SU-DHL-6 (cell line): ENCODE results near the gene LIME1.

Source experiments
- H2AFZ ChIP-seq: fragments of 200-600 bp; sonication (generic); 2 replicates; pipeline ENCODE4 v1.6.1; 2014; ENCODE audit warnings: low read depth, mild to moderate bottlenecking, moderate library complexity, mixed read lengths, antibody characterized with exemption, low read length; ENCODE audit not compliant: severe bottlenecking
- H3F3A ChIP-seq: fragments of 200-600 bp; shearing (Covaris generic); 2 replicates; pipeline ENCODE4 v1.6.0; 2016; ENCODE audit warnings: antibody characterized with exemption, mild to moderate bottlenecking; ENCODE audit not compliant: insufficient read depth
- H3K27ac ChIP-seq: fragments of 200-600 bp; sonication (generic); 2 replicates; pipeline ENCODE4 v1.5.1; 2016; ENCODE audit warnings: low read depth, mild to moderate bottlenecking, low read length, moderate library complexity, mixed read lengths
- H3K27me3 ChIP-seq: fragments of 200-600 bp; sonication (generic), shearing (Covaris generic); 2 replicates; pipeline ENCODE4 v1.6.0; 2014; ENCODE audit warnings: mild to moderate bottlenecking, low read length
- H3K36me3 ChIP-seq: fragments of 200-600 bp; sonication (generic); 2 replicates; pipeline ENCODE4 v1.6.1; 2014; ENCODE audit warnings: mild to moderate bottlenecking, low read length, mixed read lengths
- H3K4me2 ChIP-seq: fragments of 300-600, 200-600 bp; shearing (Covaris generic), sonication (generic); 2 replicates; pipeline ENCODE4 v1.6.0; 2014; ENCODE audit warnings: low read length, low read depth, mild to moderate bottlenecking; ENCODE audit not compliant: poor library complexity, severe bottlenecking
- H3K4me3 ChIP-seq: fragments of 200-600 bp; sonication (generic); 2 replicates; pipeline ENCODE4 v1.5.1; 2014; ENCODE audit warnings: antibody characterized with exemption, low read length, mild to moderate bottlenecking, mixed read lengths; ENCODE audit not compliant: insufficient read depth, poor library complexity, severe bottlenecking
- H3K79me2 ChIP-seq: fragments of 200-600 bp; sonication (generic); 2 replicates; pipeline ENCODE4 v1.6.1; 2014; ENCODE audit warnings: mild to moderate bottlenecking, low read length, moderate library complexity; ENCODE audit not compliant: insufficient read depth
- H3K9ac ChIP-seq: fragments of 200-600 bp; sonication (generic); 2 replicates; pipeline ENCODE4 v1.7.0; 2014; ENCODE audit warnings: mild to moderate bottlenecking, low read length
- H3K9me2 ChIP-seq: fragments of 200-600 bp; sonication (generic); replicated peaks from 2 replicates; pipeline ENCODE4 v1.6.1; 2014; ENCODE audit warnings: low read length; ENCODE audit not compliant: insufficient read depth
- H3K9me3 ChIP-seq: fragments of 200-600 bp; sonication (generic); 2 replicates; pipeline ENCODE4 v1.6.1; 2014; ENCODE audit warnings: low read length, mixed read lengths; ENCODE audit not compliant: insufficient read depth
- H4K20me1 ChIP-seq: fragments of 200-600 bp; sonication (generic); 2 replicates; pipeline ENCODE4 v1.6.1; 2014; ENCODE audit warnings: low read depth, mild to moderate bottlenecking, antibody characterized with exemption, low read length, moderate library complexity, mixed read lengths
- EZH2phosphoT487 ChIP-seq: fragments of 200-600 bp; sonication (generic), shearing (Covaris generic); conservative IDR thresholded peaks from 2 replicates; pipeline ENCODE4 v1.6.1; 2018; ENCODE audit warnings: mild to moderate bottlenecking, antibody characterized with exemption, low read length, moderate library complexity, mixed read lengths
- TF ChIP-seq, protein P1 (sequence below): fragments of 200-600 bp; sonication (generic); IDR thresholded peaks from one replicate; pipeline ENCODE4 v1.5.1; 2017; ENCODE audit warnings: antibody characterized with exemption, mild to moderate bottlenecking, low read length, moderate library complexity; ENCODE audit not compliant: insufficient read depth, poor library complexity, severe bottlenecking

The LIME1 gene

DNA sequence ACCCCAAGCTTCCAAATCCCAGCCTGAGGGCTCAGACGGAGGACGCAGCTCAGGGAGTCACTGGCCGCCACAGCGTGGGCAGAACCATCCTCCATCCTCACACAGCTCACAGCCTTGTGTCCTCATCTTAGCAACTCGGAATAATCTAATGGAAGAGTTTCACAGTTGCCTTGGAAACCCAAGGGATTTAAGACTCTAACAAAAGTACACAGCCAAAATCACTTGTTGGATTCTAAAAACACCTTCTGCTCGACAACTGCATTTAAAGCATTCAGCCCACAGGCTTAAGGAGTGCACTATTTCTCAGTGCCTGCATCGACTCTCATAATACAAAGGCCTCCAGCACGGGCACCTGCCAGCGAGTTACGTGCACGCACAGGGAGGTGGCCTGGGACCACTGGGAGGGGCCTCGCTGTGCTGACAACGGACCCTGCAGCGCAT is 49.2 kb downstream of the LIME1 start:
- H3K4me3 ChIP-seq: no peak overlapping the region

GRCh38 chr20:63787302-63787701 is 50.8 kb downstream of the LIME1 start:
- Histone ChIP-seq H3K36me3 (no peaks in the 10 kb centered on the region), H3F3A (0 out of 2 replicates have a peak, but pooled peaks cover under 1% of the 10 kb centered on the region), H4K20me1 (no peaks in the 10 kb centered on the region), H3K9me2 (no peaks in the 10 kb centered on the region), H3K9ac (no peak overlapping the region), H3K79me2 (no peaks in the 10 kb centered on the region), H3K27me3 (no peaks in the 10 kb centered on the region), H3K4me2 (no peak overlapping the region), H2AFZ (no peak overlapping the region), H3K9me3 (no peaks in the 10 kb centered on the region), H3K4me3 (no peak overlapping the region), H3K27ac (no peak overlapping the region)
- no peak for TF ChIP-seq EZH2phosphoT487
- TF ChIP-seq, protein P1, sequence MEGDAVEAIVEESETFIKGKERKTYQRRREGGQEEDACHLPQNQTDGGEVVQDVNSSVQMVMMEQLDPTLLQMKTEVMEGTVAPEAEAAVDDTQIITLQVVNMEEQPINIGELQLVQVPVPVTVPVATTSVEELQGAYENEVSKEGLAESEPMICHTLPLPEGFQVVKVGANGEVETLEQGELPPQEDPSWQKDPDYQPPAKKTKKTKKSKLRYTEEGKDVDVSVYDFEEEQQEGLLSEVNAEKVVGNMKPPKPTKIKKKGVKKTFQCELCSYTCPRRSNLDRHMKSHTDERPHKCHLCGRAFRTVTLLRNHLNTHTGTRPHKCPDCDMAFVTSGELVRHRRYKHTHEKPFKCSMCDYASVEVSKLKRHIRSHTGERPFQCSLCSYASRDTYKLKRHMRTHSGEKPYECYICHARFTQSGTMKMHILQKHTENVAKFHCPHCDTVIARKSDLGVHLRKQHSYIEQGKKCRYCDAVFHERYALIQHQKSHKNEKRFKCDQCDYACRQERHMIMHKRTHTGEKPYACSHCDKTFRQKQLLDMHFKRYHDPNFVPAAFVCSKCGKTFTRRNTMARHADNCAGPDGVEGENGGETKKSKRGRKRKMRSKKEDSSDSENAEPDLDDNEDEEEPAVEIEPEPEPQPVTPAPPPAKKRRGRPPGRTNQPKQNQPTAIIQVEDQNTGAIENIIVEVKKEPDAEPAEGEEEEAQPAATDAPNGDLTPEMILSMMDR: no peak

More for the DNA sequence above, 49.2 kb downstream of the LIME1 start:
- Histone ChIP-seq H3K79me2 (no peaks in the 10 kb centered on the region), H3K27ac (no peak overlapping the region), H4K20me1 (no peaks in the 10 kb centered on the region), H3K27me3 (no peaks in the 10 kb centered on the region), H3K9me3 (no peaks in the 10 kb centered on the region), H3K4me2 (no peak overlapping the region), H3K9me2 (no peaks in the 10 kb centered on the region), H2AFZ (no peak overlapping the region), H3K9ac (no peak overlapping the region), H3F3A (peaks cover 5% of the 10 kb centered on the region; the same call in 1 of the 2 replicates), H3K36me3 (no peaks in the 10 kb centered on the region)
- TF ChIP-seq EZH2phosphoT487: no peak
- TF ChIP-seq, protein P1: no peak

- H3F3A ChIP-seq: no peaks in the 10 kb centered on the region
- no peak for TF ChIP-seq EZH2phosphoT487
- TF ChIP-seq, protein P1: no peak
Observed at GRCh38 chr20:63787749-63788148, 51.3 kb downstream of the LIME1 start.

More at GRCh38 chr20:63787749-63788148, 51.3 kb downstream of the LIME1 start:
- Histone ChIP-seq H3K9me3 (no peaks in the 10 kb centered on the region), H3K36me3 (no peaks in the 10 kb centered on the region), H3K79me2 (no peaks in the 10 kb centered on the region), H3K27me3 (no peaks in the 10 kb centered on the region), H3K9ac (no peak overlapping the region), H3K9me2 (no peaks in the 10 kb centered on the region), H3K27ac (no peak overlapping the region), H3K4me3 (no peak overlapping the region), H2AFZ (no peak overlapping the region), H3K4me2 (no peak overlapping the region), H4K20me1 (no peaks in the 10 kb centered on the region)
